Measurements from ENCODE around the gene CDC42BPB. TPM values are rescaled to one million over a fixed set of nuclear protein-coding genes. Genes with fewer than 3 reads are reported as not detected.

The CDC42BPB gene
- total and polyA plus RNA-seq, 2 of the 13 experiments (the other 11 are each of a cell fraction or from before 2014, with no cell fraction given) = 19.7 to 32.3 TPM

DNA sequence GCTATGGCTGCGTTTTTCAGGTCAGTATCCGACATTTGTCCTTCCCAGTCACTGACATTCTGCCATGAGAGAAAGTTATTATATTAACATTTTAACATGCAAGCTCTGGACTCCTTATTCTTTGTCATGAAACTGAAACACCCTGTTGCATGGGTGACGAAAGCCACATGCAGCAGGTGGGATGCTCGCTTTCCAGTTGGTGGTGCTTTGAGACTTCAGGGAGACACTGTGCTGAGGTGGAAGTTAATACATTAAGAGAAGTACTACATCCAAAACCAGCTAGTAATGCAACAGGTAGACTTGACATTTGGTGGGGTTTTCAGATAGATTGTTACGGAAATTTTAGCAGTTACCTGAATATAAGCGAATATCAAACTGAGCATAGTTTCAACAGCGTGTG is 167.7 kb downstream of the CDC42BPB start (continued):
- TF ChIP-seq, protein P1, sequence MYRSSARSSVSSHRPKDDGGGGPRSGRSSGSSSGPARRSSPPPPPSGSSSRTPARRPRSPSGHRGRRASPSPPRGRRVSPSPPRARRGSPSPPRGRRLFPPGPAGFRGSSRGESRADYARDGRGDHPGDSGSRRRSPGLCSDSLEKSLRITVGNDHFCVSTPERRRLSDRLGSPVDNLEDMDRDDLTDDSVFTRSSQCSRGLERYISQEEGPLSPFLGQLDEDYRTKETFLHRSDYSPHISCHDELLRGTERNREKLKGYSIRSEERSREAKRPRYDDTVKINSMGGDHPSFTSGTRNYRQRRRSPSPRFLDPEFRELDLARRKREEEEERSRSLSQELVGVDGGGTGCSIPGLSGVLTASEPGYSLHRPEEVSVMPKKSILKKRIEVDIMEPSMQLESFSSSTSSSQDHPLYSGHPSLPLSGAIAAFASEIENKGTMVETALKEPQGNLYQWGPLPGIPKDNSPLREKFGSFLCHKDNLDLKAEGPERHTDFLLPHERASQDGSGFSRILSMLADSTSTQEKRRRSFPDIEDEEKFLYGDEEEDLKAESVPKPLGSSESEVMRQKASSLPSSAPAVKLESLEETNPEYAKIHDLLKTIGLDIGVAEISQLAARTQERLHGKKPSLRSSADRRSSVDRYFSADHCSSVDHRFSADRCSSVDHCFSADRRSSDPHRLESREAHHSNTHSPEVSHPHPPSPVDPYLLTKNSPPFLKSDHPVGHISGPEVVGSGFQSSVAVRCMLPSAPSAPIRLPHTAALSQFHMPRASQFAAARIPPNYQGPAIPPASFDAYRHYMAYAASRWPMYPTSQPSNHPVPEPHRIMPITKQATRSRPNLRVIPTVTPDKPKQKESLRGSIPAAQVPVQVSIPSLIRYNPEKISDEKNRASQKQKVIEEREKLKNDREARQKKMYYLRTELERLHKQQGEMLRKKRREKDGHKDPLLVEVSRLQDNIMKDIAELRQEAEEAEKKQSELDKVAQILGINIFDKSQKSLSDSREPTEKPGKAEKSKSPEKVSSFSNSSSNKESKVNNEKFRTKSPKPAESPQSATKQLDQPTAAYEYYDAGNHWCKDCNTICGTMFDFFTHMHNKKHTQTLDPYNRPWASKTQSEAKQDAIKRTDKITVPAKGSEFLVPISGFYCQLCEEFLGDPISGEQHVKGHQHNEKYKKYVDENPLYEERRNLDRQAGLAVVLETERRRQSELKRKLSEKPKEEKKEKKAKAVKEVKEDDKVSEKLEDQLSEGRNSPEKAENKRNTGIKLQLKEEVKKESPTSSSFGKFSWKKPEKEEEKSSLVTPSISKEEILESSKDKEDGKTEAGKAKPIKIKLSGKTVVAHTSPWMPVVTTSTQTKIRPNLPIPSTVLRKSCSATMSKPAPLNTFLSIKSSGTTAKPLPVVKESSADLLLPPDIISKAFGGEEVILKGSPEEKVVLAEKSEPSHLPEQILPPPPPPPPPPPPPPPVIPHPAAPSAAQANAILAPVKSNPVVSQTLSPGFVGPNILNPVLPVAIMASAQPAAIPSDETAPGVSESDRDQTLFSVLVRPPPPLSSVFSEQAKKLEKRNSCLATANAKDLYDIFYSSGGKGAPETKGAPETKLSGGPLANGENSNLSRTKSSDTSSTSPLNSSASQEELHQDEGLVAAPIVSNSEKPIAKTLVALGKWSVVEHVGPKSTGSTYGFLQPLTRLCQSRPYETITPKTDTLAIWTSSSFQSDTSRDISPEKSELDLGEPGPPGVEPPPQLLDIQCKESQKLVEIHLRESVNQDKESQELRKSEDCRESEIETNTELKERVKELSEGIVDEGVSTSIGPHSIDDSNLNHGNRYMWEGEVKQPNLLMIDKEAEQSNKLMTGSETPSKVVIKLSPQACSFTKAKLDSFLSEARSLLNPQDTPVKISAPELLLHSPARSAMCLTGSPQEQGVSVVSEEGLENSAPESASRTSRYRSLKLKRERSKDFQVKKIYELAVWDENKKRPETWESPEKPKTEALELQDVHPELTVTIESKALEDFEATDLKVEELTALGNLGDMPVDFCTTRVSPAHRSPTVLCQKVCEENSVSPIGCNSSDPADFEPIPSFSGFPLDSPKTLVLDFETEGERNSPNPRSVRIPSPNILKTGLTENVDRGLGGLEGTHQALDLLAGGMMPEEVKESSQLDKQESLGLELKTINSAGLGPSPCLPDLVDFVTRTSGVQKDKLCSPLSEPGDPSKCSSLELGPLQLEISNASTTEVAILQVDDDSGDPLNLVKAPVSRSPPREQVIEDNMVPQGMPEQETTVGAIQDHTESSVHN (CRISPR knock-in tag; IDR thresholded peaks at IDR 0.05) = no peak
- no peak for TF ChIP-seq TBP (CRISPR knock-in tag; IDR thresholded peaks at IDR 0.05)

DNA sequence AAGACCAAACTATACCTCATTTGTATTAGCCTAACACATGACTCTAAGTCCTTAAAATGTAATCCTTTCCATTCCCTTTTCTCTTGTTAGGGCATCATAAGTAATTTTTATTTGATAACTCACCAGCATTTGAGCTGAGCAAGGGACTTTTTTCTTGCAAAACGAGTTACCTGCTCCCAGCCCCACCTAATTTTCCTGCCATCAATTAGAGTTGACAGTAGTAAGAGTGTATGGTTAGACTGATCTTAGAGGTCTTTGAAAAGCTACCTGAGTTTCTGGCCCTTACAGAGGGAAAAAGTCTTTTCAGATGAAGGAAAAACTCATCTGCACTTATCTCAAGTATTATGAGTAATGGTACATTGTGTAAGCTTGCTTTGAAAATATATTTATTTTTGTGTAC is 168.6 kb downstream of the CDC42BPB start:
- Histone ChIP-seq H3K36me3 (replicated peaks in 1 of 2; ENCODE audit: control insufficient read depth in 1 of 2, insufficient read depth in 2 of 2, low read length in 2 of 2) (peaks cover 5 to 6% of the 10 kb centered on the region in 2 experiments; a peak in 2 of 5 replicates), H3K4me2 (ENCODE audit: low read depth, low read length) (no peak overlapping the region), H3K4me1 (ENCODE audit: insufficient read depth, low read length) (no peaks in the 10 kb centered on the region; the same call in 1 of the 2 replicates), H3K9ac (ENCODE audit: insufficient read depth, low read depth, low read length) (no peak overlapping the region), H3K9me3 (ENCODE audit: low read length) (no peaks in the 10 kb centered on the region), H4K20me1 (ENCODE audit: insufficient read depth, low read length) (no peaks in the 10 kb centered on the region), H2AFZ (ENCODE audit: low read length) (no peak overlapping the region), H3K27ac (ENCODE audit: extremely low read length, insufficient read depth, low read length) (no peak overlapping the region), H3K79me2 (ENCODE audit: insufficient read depth, low read length) (no peaks in the 10 kb centered on the region), H3K27me3 (ENCODE audit: control insufficient read depth in 1 of 2, insufficient read depth in 2 of 2, low read length in 2 of 2) (no peaks in the 10 kb centered on the region), H3K4me3 (replicated peaks in 1 of 3; ENCODE audit: insufficient read depth in 1 of 3, low read depth in 2 of 3, low read length in 3 of 3) (no peak overlapping the region)
- FAIRE-seq (no peak), DNase-seq (ENCODE audit: low spot score) (no peak), ATAC-seq (no peak)
- 89% methylated on average over 1 of the region's 1 CpG for WGBS (ENCODE audit: low lambda C conversion rate)
- CTCF ChIA-PET (ENCODE audit: low intra/inter-chr PET ratio, low total read pairs) = no interaction called here
- BruUV-seq (replicated peaks) = no TSS peak
- POLR2A ChIA-PET = no interaction called here
- in situ Hi-C loops (cut with HindIII; ENCODE audit: extremely low pct_ligation_motif_present, low pct_unique_long_range_greater_than_20kb) = no loop called here
- intact Hi-C loops (cut with micrococcal nuclease; ENCODE audit: unreplicated experiment) = no loop called here
- TF ChIP-seq ZNF3 (CRISPR knock-in tag; IDR thresholded peaks at IDR 0.05) = no peak
- no peak for TF ChIP-seq NFIC (IDR thresholded peaks at IDR 0.05; ENCODE audit: low read length)
- TF ChIP-seq, protein P2, sequence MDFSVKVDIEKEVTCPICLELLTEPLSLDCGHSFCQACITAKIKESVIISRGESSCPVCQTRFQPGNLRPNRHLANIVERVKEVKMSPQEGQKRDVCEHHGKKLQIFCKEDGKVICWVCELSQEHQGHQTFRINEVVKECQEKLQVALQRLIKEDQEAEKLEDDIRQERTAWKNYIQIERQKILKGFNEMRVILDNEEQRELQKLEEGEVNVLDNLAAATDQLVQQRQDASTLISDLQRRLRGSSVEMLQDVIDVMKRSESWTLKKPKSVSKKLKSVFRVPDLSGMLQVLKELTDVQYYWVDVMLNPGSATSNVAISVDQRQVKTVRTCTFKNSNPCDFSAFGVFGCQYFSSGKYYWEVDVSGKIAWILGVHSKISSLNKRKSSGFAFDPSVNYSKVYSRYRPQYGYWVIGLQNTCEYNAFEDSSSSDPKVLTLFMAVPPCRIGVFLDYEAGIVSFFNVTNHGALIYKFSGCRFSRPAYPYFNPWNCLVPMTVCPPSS (IDR thresholded peaks at IDR 0.05) = no peak
- TF ChIP-seq MTA1 (CRISPR knock-in tag; IDR thresholded peaks at IDR 0.05; ENCODE audit: borderline replicate concordance) = no peak
- TF ChIP-seq CHCHD3 (CRISPR knock-in tag; IDR thresholded peaks at IDR 0.05) = no peak
- TF ChIP-seq, protein P3, sequence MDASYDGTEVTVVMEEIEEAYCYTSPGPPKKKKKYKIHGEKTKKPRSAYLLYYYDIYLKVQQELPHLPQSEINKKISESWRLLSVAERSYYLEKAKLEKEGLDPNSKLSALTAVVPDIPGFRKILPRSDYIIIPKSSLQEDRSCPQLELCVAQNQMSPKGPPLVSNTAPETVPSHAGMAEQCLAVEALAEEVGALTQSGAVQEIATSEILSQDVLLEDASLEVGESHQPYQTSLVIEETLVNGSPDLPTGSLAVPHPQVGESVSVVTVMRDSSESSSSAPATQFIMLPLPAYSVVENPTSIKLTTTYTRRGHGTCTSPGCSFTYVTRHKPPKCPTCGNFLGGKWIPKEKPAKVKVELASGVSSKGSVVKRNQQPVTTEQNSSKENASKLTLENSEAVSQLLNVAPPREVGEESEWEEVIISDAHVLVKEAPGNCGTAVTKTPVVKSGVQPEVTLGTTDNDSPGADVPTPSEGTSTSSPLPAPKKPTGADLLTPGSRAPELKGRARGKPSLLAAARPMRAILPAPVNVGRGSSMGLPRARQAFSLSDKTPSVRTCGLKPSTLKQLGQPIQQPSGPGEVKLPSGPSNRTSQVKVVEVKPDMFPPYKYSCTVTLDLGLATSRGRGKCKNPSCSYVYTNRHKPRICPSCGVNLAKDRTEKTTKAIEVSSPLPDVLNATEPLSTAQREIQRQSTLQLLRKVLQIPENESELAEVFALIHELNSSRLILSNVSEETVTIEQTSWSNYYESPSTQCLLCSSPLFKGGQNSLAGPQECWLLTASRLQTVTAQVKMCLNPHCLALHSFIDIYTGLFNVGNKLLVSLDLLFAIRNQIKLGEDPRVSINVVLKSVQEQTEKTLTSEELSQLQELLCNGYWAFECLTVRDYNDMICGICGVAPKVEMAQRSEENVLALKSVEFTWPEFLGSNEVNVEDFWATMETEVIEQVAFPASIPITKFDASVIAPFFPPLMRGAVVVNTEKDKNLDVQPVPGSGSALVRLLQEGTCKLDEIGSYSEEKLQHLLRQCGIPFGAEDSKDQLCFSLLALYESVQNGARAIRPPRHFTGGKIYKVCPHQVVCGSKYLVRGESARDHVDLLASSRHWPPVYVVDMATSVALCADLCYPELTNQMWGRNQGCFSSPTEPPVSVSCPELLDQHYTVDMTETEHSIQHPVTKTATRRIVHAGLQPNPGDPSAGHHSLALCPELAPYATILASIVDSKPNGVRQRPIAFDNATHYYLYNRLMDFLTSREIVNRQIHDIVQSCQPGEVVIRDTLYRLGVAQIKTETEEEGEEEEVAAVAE (CRISPR knock-in tag; IDR thresholded peaks at IDR 0.05; ENCODE audit: borderline replicate concordance) = no peak
- TF ChIP-seq NFRKB (IDR thresholded peaks at IDR 0.05) = no peak
- TF ChIP-seq ZNF263 (CRISPR knock-in tag; IDR thresholded peaks at IDR 0.05) = no peak
- TF ChIP-seq ZNF746 (CRISPR knock-in tag; IDR thresholded peaks at IDR 0.05) = no peak
